AG04449 (cell line): Measurements from ENCODE around the gene TBC1D17.

Experiments used
- CTCF ChIA-PET: fragments of 350-600 bp; formaldehyde crosslinking; extraction: SDS; loops from one replicate; lab custom pipeline; 2021; ENCODE audit warnings: antibody characterized with exemption; lab: Yijun Ruan, JAX
- POLR2A ChIA-PET: fragments of 400-600, 350-600 bp; formaldehyde crosslinking; extraction: SDS; loops from one replicate; lab custom pipeline; 2020; ENCODE audit warnings: antibody characterized with exemption, inconsistent platforms; lab: Yijun Ruan, JAX
- DNase-seq: peaks from one replicate; pipeline ENCODE4 v3.0.0-alpha.2; 2010; ENCODE audit warnings: low read depth, low spot score
- H3K4me3 ChIP-seq: 2 replicates; pipeline ENCODE4 v1.5.1; 2011; ENCODE audit warnings: low read depth, mild to moderate bottlenecking, control low read depth, low read length
- TF ChIP-seq, protein P1 (sequence below): IDR thresholded peaks from one replicate; pipeline ENCODE4 v1.5.1; 2011; ENCODE audit warnings: mild to moderate bottlenecking, moderate library complexity, low read length, control low read depth, inconsistent platforms; ENCODE audit not compliant: insufficient read depth; ENCODE audit errors: missing control alignments

The TBC1D17 gene

DNA sequence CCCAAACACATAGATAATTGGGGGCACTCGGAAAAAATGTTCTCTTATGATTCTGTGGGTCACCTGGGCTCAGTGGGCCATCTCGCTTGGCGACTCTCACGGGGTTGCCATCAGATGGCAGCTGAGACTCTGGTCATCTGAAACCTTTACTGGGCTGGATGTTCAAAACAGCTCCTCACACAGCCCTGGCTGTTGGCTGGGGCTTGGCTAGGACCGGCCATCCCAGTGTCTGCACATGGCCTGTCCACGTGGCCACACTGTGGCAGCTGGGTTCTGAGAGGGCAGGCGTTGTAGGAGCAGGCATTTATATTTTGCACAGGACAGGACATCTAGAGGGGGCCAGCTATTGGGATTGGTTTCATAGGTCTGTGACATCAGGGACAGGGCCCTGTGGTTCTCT is 43.9 kb upstream of the TBC1D17 start:
- ChIA-PET CTCF (no interaction called here), POLR2A (no interaction called here)
- DNase-seq, result no peak
- no peak overlapping the region for H3K4me3 ChIP-seq
- TF ChIP-seq, protein P1, sequence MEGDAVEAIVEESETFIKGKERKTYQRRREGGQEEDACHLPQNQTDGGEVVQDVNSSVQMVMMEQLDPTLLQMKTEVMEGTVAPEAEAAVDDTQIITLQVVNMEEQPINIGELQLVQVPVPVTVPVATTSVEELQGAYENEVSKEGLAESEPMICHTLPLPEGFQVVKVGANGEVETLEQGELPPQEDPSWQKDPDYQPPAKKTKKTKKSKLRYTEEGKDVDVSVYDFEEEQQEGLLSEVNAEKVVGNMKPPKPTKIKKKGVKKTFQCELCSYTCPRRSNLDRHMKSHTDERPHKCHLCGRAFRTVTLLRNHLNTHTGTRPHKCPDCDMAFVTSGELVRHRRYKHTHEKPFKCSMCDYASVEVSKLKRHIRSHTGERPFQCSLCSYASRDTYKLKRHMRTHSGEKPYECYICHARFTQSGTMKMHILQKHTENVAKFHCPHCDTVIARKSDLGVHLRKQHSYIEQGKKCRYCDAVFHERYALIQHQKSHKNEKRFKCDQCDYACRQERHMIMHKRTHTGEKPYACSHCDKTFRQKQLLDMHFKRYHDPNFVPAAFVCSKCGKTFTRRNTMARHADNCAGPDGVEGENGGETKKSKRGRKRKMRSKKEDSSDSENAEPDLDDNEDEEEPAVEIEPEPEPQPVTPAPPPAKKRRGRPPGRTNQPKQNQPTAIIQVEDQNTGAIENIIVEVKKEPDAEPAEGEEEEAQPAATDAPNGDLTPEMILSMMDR, result no peak

DNA sequence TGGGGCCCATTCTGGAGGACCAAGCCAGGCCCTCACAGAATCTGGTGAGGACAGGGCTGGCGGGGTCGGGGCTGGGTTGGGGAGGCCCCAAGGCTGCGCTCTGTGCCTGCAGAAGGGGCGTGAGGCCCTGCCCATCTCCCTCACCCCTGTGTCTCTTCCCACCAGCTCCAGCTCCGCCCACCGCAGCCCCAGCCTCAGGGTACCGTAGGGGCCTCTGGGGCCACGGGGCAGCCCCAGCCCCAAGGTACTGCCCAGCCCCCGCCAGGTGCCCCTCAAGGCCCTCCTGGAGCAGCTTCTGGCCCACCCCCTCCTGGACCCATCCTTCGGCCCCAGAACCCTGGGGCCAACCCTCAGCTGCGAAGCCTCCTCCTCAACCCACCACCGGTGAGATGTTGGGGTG is 41.9 kb upstream of the TBC1D17 start:
- no peak overlapping the region for H3K4me3 ChIP-seq
- ChIA-PET CTCF (no interaction called here), POLR2A (no interaction called here)
- DNase-seq, result no peak
- TF ChIP-seq, protein P1, result no peak

DNA sequence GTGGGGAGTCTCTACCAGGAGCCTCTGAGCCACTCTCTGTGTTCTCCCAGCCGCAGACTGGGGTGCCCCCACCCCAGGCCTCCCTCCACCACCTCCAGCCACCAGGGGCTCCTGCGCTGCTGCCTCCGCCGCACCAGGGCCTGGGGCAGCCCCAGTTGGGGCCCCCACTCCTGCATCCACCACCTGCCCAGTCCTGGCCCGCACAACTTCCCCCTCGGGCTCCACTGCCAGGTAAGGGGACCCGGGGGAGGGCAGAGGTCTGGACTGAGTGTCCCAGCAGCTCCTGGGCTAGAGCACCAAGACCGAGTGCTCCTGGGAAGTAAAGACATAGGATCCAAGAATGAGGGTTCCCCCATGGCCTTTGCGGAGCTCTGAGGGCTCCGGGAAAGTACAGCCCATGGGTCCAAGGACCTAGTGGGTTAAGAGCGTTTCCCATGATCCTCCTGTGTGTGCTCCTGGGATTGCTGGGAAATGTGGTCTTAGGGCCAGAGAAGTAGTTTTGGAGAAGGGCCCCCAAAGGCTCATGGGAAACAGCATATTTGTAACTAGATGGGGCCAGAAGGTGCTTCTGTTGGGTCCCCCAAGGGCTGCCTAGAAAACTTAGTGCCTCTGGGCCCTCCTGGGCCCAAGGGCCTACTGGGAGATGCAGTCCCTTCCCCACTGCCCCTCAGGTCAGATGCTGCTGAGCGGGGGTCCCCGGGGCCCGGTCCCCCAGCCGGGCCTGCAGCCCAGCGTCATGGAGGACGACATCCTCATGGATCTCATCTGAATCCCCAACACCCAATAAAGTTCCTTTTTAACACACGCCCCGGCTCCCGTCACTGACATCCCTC is 41.1 kb upstream of the TBC1D17 start:
- ChIA-PET POLR2A (interaction anchor here (1.1 kb wide), 1 partner anchor 14 kb away, joined by 4 read pairs; the partner anchor contains the start of gene PTOV1), CTCF (interaction anchor here (1.5 kb wide), 1 partner anchor 12 kb away, joined by 3 read pairs; no protein-coding TSS in a partner anchor)
- no peak overlapping the region for H3K4me3 ChIP-seq
- no peak for DNase-seq
- TF ChIP-seq, protein P1, result no peak

DNA sequence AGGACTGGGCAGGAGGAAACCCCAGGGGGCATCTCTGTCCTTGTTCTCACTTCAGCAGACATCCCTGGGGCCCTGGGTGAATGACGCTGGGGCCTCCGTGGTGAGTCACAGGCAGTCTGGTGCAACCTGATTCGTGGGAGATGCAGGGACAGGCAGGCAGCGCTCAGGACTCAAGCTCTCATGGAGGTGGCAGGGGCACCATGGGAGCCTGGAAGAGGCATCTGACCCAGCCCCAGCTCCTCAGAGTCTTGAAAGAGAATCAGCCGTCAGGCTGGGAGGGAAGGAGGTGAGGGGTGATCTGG is 40.5 kb upstream of the TBC1D17 start:
- CTCF ChIA-PET, result interaction anchor here (1.5 kb wide), 1 partner anchor 12 kb away, joined by 3 read pairs; no protein-coding TSS in a partner anchor
- no peak for DNase-seq
- TF ChIP-seq, protein P1, result no peak
- POLR2A ChIA-PET, result interaction anchor here (1.1 kb wide), 1 partner anchor 14 kb away, joined by 4 read pairs; the partner anchor contains the start of gene PTOV1
- H3K4me3 ChIP-seq, result no peak overlapping the region

DNA sequence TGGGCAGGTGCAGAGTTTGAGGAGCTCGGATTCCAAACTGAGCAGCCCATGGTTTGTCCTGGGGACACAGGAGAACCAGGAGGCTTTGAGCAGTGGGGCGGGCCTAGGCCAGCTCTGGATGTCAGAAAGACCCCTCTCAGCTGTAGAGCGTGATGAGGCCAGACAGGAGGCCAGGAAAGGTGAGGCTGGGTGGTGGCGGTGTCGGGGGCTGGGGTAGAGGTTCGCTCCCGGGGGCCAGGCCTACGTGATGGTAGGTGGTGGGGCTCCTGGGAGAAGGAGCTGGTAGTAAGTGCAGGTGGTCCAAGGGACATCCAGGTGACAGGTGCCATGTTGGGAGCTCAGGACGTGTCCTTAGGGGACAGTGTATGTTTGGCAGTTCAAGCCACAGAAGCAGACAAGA is 40.1 kb upstream of the TBC1D17 start:
- TF ChIP-seq, protein P1, result no peak
- POLR2A ChIA-PET, result interaction anchor here (1.1 kb wide), 1 partner anchor 13 kb away, joined by 4 read pairs; the partner anchor contains the start of gene PTOV1
- DNase-seq, result no peak
- H3K4me3 ChIP-seq, result no peak overlapping the region
- CTCF ChIA-PET, result interaction anchor here (1.5 kb wide), 1 partner anchor 13 kb away, joined by 3 read pairs; no protein-coding TSS in a partner anchor

DNA sequence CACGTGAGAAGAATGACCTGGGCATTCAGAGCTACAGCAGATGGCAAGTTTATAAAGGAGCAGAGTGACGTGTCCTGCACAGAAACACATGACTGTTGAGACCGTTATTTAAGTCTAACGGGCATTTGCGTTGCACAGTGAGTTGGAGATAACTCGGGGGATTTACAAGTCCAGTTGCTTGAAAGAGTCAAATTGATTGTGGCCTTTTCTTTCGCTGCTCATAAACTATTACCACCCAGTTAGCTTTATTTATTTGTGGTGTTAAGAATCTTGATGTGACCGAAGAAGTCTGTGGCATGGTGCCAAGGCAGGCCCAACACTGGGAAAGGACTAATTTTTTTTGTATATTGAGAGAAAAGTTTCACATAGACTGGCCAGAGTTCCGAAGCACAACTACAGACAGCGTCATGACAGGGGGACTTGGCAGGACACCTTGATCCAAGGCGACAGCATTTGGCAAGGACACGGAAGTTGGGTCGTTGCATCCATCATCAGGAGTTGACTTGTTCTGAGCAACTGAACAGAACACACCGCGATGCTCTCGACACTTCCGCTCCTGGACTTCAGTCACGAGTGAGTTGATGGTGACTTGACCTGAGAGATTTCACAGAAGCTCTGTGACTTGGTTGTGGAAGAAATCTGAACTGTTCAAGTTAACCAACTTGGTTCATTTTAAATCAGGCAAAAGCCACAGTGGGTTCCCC is 38.5 kb upstream of the TBC1D17 start:
- H3K4me3 ChIP-seq, result no peak overlapping the region
- ChIA-PET POLR2A (no interaction called here), CTCF (interaction anchor here (1.0 kb wide), 1 partner anchor 12 kb away, joined by 4 read pairs; the partner anchor contains the start of gene PTOV1)
- TF ChIP-seq, protein P1, result no peak
- no peak for DNase-seq
